HG03520 (cell line): ENCODE measurements around the gene ITIH4.

ENCODE experiments used
- ATAC-seq: cut with Tn5 transposase; IDR thresholded peaks from one replicate; pipeline ENCODE4 v1.9.1; 2021; ENCODE audit warnings: mild to moderate bottlenecking, moderate library complexity; ENCODE audit not compliant: unreplicated experiment

ITIH4 gene

GRCh38 chr3:52849656-52850055, 19.2 kb upstream of the ITIH4 start:
- no peak for ATAC-seq

GRCh38 chr3:52848617-52849016, 18.1 kb upstream of the ITIH4 start:
- ATAC-seq: no peak

DNA sequence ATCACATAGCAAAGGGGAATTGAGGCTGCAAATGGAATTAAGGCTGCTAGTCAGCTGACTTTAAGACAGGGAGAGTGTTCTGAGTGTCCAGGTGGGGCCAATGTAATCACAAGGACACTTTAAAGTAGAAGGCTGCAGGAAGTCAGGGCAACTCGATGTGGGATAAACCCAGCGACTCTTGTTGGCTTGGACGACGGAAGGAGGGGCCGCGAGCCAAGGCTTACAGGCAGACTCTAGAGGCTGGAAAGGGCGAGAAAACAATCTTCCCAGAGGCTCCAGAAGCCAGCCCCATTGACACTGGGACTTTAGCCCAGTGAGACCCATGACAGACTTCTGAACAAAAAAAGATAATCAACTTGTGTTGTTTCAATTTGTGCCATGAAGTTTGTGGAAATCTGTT, 17.3 kb upstream of the ITIH4 start:
- ATAC-seq: no peak

DNA sequence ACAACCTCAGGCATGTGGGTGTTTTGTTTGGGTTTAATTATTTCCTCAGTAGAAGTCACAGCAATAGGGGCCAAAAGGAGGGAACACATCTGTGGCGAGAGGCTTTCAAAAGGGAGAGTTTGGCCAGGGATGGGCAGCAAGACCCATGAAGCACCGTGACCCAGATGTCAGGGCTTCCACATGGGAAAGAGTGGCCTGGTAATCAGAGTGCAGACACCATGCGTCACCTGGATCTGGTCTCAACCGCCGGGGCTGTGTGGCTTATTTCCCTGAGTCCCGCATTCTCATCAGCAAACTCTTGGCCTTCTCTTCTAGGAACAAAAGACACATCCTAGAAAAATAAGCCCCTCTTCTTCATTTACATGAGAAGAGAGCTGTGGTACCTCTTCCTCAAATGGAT, 16.8 kb upstream of the ITIH4 start:
- ATAC-seq: no peak

DNA sequence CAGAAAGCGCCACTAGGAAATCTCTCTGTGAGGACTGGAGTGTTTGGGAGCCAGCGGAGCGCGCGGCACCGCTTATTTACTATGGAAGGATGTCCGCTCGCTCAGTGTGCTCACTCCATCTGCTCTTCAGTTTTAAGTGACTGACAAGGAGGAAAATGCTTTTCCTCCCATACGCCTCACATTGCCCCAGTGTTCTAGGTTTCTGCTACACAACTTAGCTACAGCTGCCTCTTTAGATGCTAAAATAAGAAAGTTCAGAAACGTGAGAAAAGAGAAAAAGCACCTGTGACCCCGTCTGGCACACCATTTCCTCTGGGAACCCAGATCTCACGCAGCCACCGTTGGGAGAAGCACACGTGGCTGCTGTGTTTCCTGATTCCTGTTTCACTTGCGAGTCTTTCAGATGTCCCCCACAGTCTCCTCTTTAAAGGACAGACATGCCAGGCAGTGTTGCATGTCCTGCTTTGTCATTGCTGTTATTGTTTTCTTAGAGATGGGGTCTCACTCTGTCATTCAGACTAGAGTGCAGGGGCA, 16.0 kb upstream of the ITIH4 start:
- no peak for ATAC-seq

DNA sequence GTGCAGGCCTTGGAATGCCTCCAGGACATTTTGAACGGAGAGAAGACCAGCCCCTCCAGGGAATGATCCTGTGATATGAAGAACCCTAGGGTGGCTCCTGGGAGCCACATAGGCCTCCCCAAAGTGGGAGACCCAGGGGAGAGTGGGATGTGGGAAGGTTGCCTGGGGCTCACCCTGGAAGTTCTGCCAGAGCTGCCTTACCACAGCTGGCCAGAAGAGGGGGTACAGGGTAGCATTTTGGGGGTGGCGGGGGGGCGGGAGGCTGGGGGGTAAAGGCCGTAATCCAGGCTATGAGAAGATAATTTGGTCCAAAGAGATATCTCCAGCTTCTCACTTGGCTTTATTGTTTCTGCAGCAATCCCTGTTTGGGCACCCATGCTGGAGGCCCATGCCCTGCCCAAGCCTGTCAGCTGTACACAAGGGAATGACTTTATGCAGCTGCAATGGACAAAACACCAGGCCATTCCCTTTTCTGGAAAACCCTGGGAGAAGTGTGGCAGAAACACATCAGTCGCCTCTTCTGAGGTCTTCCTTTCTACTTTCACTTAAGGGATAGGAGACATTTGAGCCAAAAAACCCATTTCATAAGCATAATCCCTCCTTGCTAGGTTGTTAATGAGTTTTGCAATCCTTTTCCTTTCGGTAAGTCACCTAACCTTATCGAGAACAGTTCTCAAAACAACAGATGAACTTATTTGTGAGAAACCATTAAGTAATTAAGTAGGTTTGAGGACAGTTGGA, 15.4 kb upstream of the ITIH4 start:
- ATAC-seq: no peak

- ATAC-seq: no peak
Measured at GRCh38 chr3:52845157-52845556, 14.7 kb upstream of the ITIH4 start.

- no peak for ATAC-seq
Measured at GRCh38 chr3:52844290-52844975, 14.0 kb upstream of the ITIH4 start.

DNA sequence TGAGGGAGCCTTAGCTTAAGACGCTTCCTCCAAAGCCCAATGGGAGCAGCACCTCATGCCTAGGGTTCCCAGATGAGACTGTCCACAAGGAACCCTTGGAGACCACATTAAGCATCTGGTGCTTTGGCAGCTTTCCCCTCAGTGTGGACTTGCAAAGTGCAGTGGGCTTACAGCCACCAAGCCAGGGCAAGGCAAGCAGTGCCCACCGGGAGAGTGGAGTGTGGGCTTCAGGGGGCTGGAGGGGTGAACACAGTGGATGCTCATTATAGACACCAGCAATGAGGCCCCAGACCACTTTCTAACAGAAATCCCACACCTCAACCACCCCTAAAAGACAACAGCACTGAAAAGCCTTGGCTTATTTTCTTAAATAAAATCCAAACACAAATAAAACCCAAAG, 13.4 kb upstream of the ITIH4 start:
- no peak for ATAC-seq

GRCh38 chr3:52843108-52843865, 12.8 kb upstream of the ITIH4 start:
- ATAC-seq: no peak

DNA sequence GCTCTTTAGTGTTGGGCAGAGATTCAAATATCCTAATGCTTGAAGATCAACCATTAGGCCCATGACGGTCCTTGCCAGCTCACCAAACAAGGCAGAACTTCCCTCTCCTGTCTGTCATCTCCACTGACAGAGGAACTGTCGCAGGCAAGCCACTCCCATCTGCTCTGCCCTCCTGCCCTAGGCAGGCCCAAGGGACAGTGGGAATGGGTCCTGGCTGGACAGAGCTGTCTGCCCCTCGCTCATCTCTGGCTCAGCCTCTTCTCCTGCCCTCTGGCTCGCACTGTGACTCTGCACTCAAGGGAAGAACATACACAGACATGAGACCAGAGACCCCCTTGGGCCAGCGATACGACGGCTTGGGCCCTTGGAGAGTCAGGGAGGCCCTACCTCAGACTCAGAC, 12.0 kb upstream of the ITIH4 start:
- no peak for ATAC-seq

GRCh38 chr3:52841981-52842340, 11.5 kb upstream of the ITIH4 start:
- ATAC-seq: no peak

DNA sequence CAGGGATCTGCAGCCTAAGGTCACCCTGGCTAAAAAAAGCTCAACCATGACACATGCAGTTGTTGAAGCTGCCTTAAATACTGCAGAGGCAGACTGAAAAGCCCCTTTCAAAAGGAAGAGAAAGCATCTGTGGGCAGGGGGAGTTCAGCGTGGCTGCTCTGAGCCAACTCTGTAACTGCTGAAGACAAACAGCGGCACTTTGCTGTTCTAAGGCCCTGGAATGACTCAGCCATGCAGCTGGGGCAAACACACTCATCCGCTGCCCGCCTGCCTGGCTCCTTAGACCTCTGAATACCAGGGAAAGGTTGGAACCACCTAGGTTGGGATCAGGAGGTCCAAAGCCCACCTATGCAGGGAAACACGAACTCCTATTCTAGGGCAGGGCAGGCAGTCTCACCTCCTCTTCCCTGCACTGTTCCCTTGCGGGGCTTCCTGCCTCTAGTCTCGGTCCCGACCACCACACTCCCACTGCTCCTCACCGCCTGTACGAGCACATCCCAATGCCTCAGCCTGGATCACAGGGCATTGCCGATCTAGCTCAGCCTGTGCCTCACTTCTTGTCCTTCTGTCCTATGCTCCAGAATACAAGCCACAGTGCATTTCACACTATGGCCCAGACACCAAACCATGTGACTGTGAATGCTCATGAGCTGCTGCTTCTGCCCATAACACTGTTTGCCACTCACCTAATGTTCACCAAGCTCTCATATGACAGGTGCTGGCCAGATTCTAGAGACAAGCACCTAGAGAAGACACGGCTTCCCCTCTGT, 10.9 kb upstream of the ITIH4 start:
- ATAC-seq: no peak

DNA sequence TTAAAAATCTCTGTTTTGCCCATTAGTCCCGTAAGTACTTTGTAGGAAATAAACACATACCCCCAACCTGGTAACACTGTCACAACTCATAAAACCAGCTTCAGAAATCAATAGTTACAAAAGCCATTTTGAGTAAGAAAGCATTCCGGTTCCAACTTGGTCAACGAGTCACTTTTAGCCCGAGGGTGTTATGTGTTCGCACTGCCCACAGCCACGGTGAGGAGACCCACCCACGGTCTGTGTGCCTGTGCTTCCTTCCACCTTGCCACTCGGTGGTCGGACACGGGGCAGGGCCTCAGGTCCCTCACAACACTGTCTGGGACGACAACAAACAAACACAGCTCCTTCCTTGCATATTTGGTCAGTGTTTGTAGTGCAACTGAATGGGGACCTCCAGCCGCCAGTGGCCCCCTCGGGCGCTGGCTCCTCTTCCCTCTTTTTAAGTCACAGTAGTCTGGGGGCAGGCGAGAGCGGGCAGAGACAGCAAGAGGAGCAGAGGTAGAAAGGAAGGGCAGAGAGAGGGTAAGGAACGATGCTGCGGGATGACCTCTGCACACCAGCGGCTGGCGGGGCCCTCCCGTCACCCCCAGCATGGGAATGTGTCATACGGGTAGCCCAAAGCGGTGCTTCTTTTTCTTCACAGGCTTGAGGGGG, 9.5 kb upstream of the ITIH4 start:
- no peak for ATAC-seq

GRCh38 chr3:52839268-52839575, 8.8 kb upstream of the ITIH4 start:
- ATAC-seq: no peak

DNA sequence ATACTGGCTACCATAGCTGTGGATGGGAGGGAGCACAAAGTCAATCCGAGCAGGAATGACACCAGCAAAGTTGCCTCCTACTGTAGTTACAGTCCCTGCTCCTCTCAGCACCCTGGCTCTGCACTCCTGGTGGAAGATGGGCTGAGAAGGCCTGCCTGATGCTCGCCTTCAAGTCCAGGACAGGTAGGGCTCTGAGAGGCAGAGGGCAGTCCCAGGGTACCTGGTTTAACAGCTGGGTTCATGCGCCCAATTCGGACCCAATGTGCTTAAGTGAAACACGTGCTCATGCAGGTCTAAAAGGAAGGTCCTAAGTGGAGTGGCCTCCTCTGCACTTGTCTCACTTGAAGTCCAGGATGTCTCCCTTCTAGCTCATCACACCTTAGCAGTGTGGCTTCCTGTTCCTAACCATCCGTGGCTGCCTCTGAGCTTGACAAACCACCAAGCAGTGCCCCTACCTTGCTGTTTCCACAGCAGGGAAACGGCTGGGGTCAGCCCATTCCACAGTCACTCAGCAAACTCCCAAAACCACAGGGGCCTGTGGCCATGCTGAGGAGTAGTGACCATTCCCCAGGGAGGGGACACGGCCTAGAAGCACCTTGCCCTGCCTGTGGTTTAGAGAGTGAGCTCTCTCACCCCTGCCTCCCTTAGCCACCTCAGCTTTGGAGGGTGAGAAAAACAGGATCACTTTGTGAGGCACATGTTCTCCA, 8.2 kb upstream of the ITIH4 start:
- ATAC-seq: no peak

DNA sequence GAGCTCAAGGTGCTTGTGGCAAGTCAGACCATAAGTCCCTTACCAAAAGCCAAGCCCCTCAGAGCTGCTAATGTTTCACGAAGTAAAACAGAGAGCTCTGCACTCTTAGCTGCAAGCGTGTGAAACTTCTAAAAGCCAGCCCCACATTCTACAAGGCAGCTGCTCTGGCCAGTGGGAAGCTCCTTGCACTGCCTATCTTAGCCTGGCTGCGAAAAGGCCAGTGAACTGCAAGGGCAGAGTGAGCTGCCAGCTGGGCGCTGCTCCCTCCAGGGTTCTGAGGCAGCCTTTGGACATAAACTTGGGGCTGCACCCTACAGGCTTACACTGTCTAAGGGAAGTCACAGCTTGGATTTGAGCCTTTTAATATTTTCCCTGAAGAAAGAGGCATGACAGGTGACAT, 6.5 kb upstream of the ITIH4 start:
- ATAC-seq: no peak

DNA sequence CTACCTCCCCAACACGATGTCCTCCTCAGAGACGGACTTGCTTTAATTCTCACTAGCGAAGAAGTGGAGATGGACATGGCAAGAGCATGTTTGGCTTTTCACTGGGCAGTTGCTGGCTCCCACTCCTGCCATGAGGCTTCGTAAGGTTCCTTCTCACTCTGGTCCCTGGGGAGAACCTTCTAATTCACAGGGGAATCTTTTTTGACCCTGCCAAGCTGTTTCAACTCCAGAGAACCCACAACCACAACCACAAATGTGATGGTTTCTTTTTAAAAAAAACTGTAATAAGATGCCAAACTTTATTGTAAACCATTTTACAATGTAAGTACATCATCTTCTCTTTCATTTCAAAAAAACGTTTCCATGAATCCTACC, 6.0 kb upstream of the ITIH4 start:
- no peak for ATAC-seq

DNA sequence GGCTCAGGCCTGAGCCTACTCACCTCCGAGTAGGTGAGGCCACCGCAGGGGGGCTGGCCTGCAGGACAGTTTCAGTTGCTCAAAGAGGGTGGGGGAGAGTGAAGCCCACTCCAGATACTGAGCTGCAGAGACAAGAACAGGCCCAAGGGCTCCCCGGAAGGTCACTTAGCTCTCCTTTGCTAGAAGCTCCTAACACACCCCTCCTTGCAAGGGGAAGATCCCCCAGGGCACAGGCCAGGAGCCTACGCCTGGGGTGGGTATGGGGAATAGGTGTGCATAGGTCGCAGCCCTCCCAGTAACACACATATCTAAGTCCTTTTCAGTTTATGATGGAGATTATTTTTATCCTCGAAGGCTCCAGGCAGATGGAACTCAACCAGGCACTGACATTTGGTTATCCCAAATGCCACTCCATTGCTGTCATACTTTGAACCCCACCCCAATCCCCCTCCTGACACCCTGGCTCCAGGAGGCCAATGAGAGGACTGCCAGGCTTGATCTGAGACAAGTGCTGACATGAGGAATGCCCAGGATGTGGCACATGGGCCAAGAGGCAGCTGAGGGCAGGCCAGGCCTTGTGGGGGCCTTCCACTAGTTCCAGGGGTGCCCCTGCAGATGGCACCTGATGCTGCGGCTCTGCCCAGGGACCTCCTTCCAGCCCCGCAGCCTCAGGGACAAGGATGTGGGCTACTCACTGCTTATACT, 5.4 kb upstream of the ITIH4 start:
- ATAC-seq: no peak
